OCI-LY7 (cell line): ENCODE results near the gene ATRAID.

Source experiments
- CTCF ChIP-seq: fragments of 200-600 bp; sonication (generic); conservative IDR thresholded peaks from 2 replicates; pipeline ENCODE4 v1.5.1; 2014; ENCODE audit warnings: mild to moderate bottlenecking, antibody characterized with exemption, low read length, moderate library complexity, mixed read lengths
- EZH2phosphoT487 ChIP-seq: fragments of 200-600 bp; sonication (generic); IDR thresholded peaks from 2 replicates; pipeline ENCODE4 v1.6.1; 2018; ENCODE audit warnings: low read depth, borderline replicate concordance, mild to moderate bottlenecking, mixed run types, antibody characterized with exemption, low read length, moderate library complexity, mixed read lengths

DNA sequence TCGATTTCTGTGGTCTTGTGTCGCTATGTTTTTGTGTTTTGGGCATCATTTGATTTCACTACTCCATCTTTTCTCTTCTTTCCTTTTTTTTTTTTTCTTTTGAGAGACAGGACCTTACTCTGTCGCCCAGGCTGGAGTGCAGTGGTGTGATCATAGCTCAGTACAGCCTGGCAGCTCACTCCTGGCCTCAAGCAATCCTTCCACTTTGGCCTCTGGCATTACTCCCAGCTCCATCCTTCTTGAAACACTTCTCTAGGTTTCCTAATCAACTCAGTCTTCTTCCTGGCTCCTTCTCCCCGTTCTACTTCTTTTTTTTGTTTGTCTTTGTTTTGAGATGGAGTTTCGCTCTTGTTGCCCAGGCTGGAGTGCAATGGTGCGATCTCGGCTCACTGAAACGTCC is 36.5 kb upstream of the ATRAID start:
- no peak for TF ChIP-seq CTCF
- no peak for TF ChIP-seq EZH2phosphoT487
